Measurements from ENCODE around the gene SWAP70.

Gene SWAP70

DNA sequence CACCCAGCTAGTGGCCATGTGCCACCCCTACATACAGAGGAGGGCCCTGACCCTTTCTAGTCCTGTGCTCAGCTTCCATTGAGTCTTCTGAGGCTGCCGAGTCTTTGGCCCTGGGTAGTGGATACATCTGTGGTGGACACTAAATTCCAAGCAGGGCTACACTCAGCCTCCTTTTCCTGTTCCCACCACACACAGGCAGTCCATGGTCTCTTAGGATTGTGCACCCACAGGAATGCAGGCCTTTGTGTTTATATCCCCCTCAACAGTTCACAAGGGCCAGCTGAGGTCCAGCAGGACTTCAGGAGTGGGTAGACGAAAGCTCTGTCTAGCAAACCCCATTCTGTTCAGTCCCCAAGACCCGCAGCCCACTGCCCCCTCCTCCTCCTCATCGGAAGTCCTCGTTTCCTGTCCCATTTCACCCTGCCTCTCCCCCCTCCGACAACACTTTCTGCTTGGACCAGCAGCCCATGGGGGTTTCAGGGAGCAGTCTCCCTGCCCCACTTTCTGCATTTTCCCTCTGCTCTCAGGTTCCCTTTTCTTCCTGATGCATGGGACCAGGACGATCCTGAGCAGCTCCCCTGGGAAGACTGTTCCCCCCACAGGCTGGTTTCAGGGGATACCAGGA lies 91.8 kb downstream of the SWAP70 start:
- DNase-seq = peak; percentile 50

- no peak for DNase-seq
Measured at GRCh38 chr11:9756461-9756860, 92.6 kb downstream of the SWAP70 start.

- no peak for DNase-seq
Measured at GRCh38 chr11:9756878-9757277, 93.0 kb downstream of the SWAP70 start.

DNA sequence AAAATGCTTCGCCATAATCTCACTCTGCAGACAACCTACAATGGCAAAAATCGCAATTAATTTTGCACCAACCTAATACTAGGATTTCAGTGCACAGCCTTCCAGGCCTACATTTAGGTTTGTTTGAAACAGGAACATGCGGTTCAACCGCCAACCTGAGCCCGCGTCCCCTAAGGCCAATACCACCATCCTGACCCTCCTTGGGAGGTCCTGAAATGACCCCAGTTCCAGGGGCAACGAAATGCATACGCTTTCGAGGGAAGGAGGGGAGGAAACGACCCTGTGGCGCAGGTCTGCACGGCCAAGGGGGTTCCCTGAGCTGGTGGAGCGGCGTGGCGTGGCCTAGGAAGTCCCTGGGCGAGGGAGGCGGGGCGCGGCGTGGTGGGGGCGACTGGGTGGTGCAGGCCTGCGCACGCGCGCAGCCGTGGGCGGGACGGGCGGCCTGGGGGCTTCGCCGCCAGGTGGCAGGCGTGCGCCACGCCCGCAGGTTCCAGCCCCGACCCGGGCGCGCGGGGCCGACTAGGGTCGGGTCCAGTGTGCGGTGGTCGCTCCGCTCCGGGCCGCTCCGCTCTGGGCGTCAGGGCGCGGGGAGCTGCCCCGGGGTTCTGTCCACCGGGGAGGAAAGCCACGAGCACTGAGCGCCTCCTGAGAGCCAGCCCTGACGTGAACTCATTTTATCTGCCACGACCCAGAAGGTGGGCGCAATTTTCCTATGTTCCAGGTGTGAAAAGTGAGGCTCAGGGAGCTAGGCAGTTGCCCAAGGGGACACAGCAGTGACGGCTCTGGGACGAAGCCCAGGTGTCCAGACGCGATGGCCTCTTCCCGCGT lies 94.1 kb downstream of the SWAP70 start:
- DNase-seq = peak; percentile 90

GRCh38 chr11:9758637-9759518 lies 95.0 kb downstream of the SWAP70 start:
- DNase-seq = peak; percentile 87

DNA sequence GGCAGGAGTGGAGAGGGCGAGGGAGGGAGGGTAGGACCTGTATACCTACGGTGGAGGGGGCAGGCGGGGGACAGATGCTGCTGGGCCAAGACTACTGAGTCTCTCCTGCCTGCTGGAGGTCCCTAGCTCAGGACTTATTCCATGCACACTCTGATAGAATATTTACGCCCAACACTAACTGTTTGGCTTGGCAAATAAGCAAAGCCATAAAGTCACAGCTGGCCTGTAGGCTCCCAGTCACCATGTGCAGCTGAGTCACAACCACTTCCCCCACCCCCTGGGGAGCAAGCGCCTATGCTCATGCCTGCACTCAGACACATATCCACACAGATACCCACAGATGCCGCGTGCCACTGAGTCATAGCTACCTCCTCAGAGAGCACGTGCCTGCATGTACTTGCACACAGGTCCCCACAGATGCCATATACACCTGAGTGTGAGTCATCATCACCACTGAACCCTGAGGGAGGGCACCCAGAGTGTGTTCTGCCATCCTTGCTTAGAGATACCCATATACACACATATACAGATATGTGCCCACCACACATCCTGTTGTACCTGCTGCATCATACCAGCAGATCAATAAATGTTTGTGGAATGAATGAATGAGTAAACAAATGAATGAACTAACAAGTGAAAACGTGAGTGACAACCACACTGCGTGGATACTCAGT lies 95.8 kb downstream of the SWAP70 start:
- DNase-seq = peak; percentile 81

DNA sequence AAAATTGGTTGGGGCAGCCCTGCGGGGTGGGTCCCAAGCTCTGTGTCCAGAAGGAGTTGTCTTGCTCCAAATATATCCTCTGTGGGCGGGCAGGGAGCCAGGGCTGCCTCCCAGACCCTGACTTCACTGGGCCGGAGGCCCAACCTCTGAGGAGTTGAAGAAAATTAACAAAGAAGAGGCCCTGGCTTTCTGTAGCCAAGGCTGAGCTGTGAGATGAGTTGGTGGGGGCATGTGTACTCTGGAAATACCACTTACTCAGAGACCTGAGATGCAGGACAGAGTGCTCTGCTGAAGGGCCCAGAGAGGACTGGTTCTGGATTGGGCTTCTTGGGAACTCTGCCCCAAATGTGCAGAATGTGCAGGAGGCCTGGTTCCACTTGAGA lies 96.3 kb downstream of the SWAP70 start:
- DNase-seq = peak; percentile 92

GRCh38 chr11:9761441-9761945 lies 97.6 kb downstream of the SWAP70 start:
- no peak for DNase-seq

GRCh38 chr11:9762531-9762930 lies 98.7 kb downstream of the SWAP70 start:
- no peak for DNase-seq

- no peak for DNase-seq
Measured at GRCh38 chr11:9763301-9763700, 99.4 kb downstream of the SWAP70 start.

GRCh38 chr11:9765320-9766101 lies 101.6 kb downstream of the SWAP70 start:
- DNase-seq = peak; percentile 91

DNA sequence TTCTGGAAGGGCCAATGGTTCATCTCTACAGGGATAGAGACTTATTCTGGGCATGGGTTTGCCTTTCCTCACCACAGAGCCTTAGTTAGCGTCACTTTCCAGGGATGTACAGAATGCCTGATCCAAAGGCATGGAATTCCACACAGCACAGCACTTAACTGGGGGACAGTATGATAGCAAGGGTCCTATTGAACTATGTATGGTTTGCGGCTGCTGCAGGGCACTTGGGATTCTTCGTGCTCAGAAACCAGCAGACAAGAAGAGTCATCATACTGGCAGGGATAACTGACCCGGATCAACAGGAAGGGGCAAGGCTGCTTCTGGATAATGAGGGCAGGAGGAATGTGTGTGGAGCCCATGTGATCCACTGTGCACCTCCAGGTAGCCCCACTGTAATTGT lies 105.7 kb downstream of the SWAP70 start:
- DNase-seq = no peak

- DNase-seq = no peak
Measured at GRCh38 chr11:9771071-9771511, 107.2 kb downstream of the SWAP70 start.

DNA sequence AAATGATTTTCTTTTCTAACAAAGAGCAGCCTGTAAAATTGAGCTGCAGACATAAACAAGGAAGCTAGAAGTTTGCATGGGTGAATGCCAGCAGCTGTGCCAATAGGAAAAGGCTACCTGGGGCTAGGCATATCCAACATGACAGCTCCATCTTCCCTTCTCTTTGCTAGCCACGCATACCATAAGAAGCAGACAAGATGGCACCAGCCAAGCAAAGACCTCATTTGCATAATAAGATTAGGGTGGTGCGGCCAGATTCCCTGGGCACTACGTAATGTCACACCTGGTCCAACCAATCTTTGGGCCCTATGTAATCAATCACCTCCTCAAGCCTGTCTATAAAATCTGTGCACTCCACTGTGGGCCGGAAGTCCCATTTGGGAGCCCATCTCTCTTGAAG lies 108.3 kb downstream of the SWAP70 start:
- no peak for DNase-seq

- DNase-seq = no peak
Measured at GRCh38 chr11:9773524-9773923, 109.6 kb downstream of the SWAP70 start.

DNA sequence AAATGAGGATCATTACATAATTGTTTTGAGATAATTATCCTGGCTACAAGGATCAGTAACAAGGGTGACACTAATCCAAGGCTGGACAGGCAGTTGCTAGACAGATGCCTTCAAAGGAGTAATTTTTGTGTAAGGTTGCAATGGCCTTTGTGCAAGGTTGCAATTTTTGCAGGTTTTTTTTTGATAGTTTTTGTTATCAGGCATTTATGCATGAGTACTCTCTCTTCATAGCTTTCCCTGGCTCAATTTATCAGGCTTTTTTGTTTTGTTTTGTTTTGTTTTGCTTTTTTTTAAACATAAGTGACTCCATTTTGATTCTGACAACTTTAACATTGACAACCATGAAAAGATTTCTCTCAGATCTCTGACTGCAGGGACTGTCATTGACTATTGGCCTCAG lies 110.2 kb downstream of the SWAP70 start:
- no peak for DNase-seq

GRCh38 chr11:9774591-9775397 lies 110.9 kb downstream of the SWAP70 start:
- DNase-seq = no peak

DNA sequence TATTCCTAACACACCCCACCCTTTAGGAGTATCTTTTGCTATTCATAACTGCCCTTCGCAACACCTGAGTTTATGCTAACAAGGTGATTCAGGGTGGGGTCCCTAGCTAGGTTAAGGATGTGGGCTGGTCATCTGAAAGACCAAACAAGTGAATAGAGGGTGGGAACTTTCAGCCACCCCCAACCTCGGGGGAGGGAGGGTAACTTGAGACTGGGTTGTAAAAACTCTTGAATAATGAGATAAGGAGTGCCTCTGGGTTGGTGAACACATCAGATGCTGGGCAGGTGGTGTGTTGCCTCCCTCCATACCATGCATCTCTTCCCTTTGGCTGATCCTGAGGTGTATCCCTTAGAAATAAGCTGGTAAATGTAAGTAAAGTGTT lies 111.5 kb downstream of the SWAP70 start:
- DNase-seq = no peak

- DNase-seq = no peak
Measured at GRCh38 chr11:9776203-9776602, 112.3 kb downstream of the SWAP70 start.

GRCh38 chr11:9777066-9777465 lies 113.2 kb downstream of the SWAP70 start:
- DNase-seq = no peak

DNA sequence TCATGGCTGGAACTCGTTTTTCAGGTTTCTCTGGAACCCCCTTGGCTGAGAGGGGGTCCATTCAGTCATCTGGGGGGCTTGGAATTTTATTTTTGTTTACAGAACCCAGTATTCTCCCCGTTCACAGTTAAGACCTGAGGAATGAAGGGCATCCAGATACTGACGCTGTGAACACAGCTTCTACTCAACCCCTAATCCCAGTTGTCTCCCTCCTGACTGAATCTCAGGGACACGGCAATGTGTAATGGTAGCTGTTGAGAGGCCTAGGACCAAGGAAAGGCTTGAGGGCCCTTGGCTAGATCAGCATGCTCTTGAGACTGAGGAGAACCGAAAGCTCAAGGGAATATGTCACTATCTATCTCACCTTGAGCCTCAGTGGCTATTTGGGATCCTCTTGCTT lies 113.6 kb downstream of the SWAP70 start:
- DNase-seq = no peak

Measured in femur (tissue), 1 donor.